ENCODE measurements around the gene CD96. TPM values are rescaled to one million over a fixed set of nuclear protein-coding genes. Genes with fewer than 3 reads are reported as not detected.

The CD96 gene
- total RNA-seq, 1 donor from 2014 or later, result 0.32 TPM

DNA sequence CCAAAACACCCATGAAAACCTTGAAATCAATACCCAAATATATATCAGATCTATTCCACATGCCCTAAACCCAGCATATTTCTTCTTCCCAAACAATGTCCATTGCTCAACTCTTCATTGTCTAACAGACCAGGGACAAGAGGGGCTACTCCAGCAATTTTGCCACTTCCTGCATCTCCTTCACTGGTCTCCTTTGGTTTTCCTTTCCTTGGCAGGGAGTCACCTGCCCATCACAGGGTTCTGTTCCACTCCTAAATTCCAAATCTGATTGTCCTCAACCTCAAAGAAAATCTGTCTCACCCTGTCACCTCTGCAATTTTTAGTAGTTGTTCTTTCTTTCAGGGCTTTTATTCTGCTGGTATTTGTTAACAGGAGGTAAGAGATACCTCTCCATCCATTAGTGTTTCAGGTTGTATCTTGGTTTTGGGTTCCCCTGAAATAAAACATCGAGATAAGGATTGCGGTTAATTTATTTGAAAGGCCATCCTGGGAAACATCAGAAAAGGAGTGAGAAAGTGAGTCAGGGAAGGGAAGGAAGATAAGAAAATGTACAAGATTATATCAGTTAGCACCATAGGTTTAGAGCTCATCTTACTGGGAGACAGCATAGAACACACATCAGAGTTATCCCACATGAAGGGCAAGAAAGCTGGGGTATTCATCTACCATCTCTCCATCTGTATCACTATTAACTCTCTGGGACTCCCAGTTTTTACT lies 39.6 kb downstream of the CD96 start:
- Histone ChIP-seq H3K27ac (no peak overlapping the region), H3K9me3 (no peaks in the 10 kb centered on the region), H3K27me3 (no peaks in the 10 kb centered on the region), H3K36me3 (no peaks in the 10 kb centered on the region), H3K4me1 (peaks cover 0 to 2% of the 10 kb centered on the region in 2 donors), H3K4me3 (no peak overlapping the region)
- DNase-seq (ENCODE audit: low spot score in 2 of 2), result no peak
- intact Hi-C loops (cut with DNase I), result no loop called here
- TF ChIP-seq, protein P1, sequence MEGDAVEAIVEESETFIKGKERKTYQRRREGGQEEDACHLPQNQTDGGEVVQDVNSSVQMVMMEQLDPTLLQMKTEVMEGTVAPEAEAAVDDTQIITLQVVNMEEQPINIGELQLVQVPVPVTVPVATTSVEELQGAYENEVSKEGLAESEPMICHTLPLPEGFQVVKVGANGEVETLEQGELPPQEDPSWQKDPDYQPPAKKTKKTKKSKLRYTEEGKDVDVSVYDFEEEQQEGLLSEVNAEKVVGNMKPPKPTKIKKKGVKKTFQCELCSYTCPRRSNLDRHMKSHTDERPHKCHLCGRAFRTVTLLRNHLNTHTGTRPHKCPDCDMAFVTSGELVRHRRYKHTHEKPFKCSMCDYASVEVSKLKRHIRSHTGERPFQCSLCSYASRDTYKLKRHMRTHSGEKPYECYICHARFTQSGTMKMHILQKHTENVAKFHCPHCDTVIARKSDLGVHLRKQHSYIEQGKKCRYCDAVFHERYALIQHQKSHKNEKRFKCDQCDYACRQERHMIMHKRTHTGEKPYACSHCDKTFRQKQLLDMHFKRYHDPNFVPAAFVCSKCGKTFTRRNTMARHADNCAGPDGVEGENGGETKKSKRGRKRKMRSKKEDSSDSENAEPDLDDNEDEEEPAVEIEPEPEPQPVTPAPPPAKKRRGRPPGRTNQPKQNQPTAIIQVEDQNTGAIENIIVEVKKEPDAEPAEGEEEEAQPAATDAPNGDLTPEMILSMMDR (IDR thresholded peaks at IDR 0.05), result no peak

DNA sequence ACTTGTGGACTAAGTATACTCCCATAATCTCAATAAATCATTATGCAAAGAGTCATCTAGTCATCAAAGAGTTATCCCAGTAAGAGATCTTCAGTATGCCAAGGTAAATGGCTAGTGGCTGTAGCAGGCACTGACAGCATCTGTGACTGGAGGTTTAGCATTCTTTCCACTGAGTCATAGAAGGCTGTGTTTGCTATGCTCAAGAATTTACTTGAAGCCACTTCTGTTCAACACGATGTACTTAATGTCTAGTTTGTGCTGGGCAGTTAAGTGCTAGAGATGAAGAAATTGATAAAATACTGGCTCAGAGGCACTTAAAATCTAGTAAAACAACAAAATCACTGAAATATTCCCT lies 40.1 kb downstream of the CD96 start:
- intact Hi-C loops (cut with DNase I), result no loop called here
- no peaks in the 10 kb centered on the region for H3K27me3 ChIP-seq
- H3K36me3 ChIP-seq, result no peaks in the 10 kb centered on the region
- TF ChIP-seq, protein P1 (IDR thresholded peaks at IDR 0.05), result no peak
- H3K4me3 ChIP-seq, result no peak overlapping the region
- H3K27ac ChIP-seq, result no peak overlapping the region
- H3K4me1 ChIP-seq, result peaks cover 0 to 2% of the 10 kb centered on the region in 2 donors
- no peak for DNase-seq (ENCODE audit: low spot score in 2 of 2)
- no peaks in the 10 kb centered on the region for H3K9me3 ChIP-seq

DNA sequence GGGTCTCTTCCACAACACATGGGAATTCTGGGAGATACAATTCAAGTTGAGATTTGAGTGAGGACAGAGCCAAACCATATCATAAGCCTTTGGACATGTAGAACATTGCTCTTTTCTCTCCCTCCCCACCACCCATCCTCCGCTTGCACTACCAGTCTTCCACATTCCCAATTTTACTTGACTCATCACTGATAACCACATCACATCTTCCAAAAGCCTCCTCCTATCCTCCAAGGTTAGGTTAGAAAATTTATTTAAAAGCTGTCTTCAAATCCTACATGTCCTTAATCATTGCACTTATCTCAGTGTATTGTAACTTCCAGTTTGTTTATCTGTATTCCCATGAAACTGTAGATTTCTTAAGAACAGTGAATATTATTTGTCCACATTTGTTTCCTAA lies 42.7 kb downstream of the CD96 start:
- TF ChIP-seq, protein P1 (IDR thresholded peaks at IDR 0.05), result no peak
- Histone ChIP-seq H3K4me1 (peaks cover 0 to 2% of the 10 kb centered on the region in 2 donors), H3K36me3 (no peaks in the 10 kb centered on the region), H3K27ac (no peak overlapping the region), H3K27me3 (no peaks in the 10 kb centered on the region), H3K9me3 (no peaks in the 10 kb centered on the region), H3K4me3 (no peak overlapping the region)
- DNase-seq (ENCODE audit: low spot score in 2 of 2), result no peak
- intact Hi-C loops (cut with DNase I), result no loop called here

DNA sequence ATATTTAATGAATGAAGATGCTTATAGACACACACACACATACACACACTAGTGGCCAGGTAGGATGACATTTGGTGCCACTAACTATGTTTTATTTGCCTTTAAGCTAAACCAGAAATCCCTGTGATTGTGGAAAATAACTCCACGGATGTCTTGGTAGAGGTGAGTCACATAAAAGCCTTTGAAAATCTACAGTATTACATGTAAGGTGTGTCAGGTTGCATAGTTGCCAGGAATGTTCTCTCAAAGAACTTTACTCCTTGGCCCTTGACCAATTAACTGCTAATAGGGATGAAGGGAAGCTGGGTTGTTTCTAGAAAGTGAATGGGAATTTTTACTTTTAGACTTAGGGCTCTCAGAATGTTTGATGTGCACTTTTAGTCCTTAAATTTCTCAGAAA lies 43.2 kb downstream of the CD96 start:
- intact Hi-C loops (cut with DNase I), result no loop called here
- Histone ChIP-seq H3K27ac (no peak overlapping the region), H3K4me3 (no peak overlapping the region), H3K9me3 (no peaks in the 10 kb centered on the region), H3K36me3 (no peaks in the 10 kb centered on the region), H3K27me3 (no peaks in the 10 kb centered on the region), H3K4me1 (peaks cover 0 to 2% of the 10 kb centered on the region in 2 donors)
- TF ChIP-seq, protein P1 (IDR thresholded peaks at IDR 0.05), result no peak
- DNase-seq (ENCODE audit: low spot score in 2 of 2), result no peak

DNA sequence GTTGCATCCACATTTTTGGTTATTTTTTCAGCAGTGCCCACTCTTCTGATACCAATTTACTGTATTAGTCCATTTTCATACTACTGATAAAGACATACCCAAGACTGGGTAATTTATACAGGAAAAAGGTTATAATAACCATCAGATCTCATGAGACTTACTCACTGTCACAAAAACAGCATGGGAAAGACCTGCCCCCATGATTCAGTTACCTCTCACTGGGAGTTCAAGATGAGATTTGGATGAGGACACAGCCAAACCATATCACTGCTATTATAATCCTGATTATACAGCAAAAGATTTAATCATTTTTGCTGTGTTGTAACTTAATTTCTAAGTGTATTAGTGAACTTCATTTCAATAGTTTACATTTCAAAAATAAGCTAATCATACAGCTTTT lies 46.5 kb downstream of the CD96 start:
- Histone ChIP-seq H3K36me3 (no peaks in the 10 kb centered on the region), H3K9me3 (no peaks in the 10 kb centered on the region)
- intact Hi-C loops (cut with DNase I), result no loop called here

More for the DNA sequence above, 46.5 kb downstream of the CD96 start:
- Histone ChIP-seq H3K27ac (no peak overlapping the region), H3K4me1 (no peaks in the 10 kb centered on the region), H3K4me3 (no peak overlapping the region), H3K27me3 (no peaks in the 10 kb centered on the region)
- TF ChIP-seq, protein P1 (IDR thresholded peaks at IDR 0.05), result no peak
- no peak for DNase-seq (ENCODE audit: low spot score in 2 of 2)

Measured in ascending aorta (tissue), 2 donors.